HL-60/S4 treated with retinoic acid at 250 ng/mL for 4 days and 3 days (cell line): ENCODE measurements around the gene LPAR2.

Experiments used
- in situ Hi-C: fragments of 300-500 bp; cut with MboI; formaldehyde crosslinking; loops from 2 replicates; pipeline ENCODE4 v1.7.0; 2022; ENCODE audit warnings: low sequenced_read_pairs

The LPAR2 gene

DNA sequence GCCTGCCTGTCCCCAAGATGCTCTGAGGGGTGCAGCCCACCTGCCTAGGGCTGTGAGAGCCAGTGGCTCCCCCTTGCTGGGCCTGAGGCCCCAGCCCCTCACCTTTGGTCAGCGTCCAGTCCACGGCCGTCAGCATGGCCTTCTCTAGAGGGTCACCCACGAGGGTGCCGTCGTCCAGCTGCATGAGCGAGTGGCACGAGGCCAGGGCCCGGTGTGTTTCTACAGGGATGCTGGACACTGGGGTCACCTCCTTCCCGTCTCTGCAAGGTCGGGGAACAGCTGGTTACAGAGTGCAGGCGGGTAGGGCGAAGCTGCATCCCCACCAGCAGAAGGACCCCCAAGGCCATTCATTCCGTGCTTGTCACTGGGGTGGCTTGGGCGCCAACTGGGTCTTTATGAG is 26.4 kb upstream of the LPAR2 start:
- in situ Hi-C loops, result no loop called here

DNA sequence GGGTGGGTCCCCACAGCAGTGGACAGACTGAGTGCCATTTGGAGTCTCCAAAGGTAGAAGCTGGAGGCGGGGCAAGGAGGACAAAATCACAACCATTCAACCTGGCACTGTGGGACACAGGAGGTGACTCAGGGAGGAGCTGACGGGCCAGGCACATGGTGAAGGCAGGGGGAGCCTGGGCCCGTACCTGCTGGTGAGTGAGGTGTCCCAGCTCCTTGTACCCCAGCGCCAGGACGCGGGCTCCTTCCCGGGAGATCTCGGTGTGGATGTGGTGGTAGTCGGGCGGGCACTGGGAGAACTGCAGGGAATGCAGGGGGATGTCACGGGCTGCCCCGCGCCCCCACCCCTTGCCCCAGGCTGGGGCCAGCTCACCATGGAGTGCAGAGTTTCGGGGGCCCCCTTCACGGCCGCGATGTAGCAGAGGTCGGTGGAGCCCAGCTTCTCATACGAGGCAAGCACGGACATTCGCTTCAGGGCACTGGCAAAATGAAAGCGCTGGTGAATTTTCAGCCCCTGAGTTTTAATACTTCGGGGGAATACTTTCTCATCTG is 25.7 kb upstream of the LPAR2 start:
- in situ Hi-C loops, result no loop called here

DNA sequence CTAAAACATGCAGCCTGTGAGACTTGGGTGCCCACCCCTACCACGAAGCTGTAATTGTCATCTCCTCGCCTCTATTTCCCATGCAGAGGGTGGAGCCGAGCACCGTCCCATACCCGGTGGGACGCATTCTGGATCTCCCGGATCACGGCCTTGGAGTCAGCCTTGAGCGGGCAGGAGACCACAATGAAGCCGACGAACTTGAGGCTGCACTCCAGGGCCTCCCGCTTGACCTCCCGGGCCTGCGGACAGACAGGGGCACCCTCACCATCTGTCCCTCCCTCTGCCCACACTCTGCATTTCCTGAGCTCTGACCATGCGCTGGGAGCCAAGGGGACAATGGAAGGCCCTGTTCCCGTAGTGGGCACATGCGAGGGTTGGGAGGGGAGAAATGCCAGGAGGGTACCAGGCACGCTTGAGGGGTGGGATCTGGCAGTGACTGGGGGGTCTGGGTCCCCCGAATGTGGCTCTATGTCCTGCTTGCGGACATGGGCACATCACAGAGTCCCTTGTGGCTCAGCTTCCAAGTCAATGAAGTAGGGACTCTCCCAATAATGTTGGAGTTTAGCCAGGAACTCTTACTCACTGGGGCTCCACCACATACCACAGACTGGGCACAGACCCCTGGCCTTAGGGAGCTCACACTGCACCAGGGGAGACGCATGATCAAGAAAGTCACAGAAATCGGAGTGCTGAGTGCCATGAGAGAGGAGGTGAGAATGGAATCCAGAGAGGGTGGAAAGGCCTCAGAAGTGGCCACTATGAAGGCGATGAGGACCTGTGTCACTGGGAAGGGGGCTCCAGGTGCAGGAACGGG is 24.7 kb upstream of the LPAR2 start:
- in situ Hi-C loops, result no loop called here

DNA sequence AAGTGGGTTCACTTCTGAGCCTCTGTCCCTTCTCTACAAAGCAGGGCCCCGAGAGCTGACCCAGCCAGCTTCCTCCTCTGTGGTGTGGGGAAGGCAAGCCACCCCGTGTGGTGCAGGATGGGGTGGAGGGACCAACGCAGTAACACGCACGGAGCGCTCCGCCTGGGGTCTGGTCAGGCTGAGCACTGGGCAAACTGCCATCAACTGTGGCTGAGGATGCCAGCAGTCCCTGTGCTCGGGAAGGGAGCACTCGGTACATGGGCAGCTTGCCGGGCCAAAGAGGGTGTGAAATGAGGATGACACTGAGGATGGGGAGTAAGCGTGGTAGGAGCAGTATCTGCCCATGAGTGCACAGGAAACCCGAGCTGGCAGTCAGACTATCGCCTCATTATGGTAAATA is 23.1 kb upstream of the LPAR2 start:
- in situ Hi-C loops, result no loop called here

GRCh38 chr19:19650331-19650730 is 22.3 kb upstream of the LPAR2 start:
- in situ Hi-C loops, result no loop called here

DNA sequence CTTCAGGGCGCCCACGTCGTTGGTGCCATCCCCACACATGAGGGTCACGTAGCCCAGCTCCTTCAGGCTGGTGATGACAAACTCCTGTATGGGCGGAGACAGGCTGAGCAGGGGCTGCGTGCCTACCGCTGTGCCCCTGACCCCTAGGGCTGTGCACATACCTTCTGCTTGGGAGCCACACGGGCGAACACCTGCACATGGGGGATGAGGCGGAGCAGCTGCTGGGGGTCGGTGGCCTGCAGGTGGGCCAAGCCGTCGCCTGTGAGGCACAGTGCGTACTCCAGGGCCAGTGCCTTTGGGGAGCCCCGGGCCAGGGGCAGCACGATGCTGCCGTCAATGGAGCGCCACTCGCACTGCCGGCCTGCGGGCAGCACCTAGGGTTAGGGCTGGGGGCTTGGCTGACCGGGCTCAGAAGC is 21.6 kb upstream of the LPAR2 start:
- in situ Hi-C loops, result loop anchor here (10.0 to 25.0 kb wide), 2 partner anchors 105 to 262 kb away; no protein-coding TSS in a partner anchor

GRCh38 chr19:19649155-19649554 is 21.1 kb upstream of the LPAR2 start:
- in situ Hi-C loops, result loop anchor here (10.0 to 25.0 kb wide), 2 partner anchors 104 to 262 kb away; no protein-coding TSS in a partner anchor

DNA sequence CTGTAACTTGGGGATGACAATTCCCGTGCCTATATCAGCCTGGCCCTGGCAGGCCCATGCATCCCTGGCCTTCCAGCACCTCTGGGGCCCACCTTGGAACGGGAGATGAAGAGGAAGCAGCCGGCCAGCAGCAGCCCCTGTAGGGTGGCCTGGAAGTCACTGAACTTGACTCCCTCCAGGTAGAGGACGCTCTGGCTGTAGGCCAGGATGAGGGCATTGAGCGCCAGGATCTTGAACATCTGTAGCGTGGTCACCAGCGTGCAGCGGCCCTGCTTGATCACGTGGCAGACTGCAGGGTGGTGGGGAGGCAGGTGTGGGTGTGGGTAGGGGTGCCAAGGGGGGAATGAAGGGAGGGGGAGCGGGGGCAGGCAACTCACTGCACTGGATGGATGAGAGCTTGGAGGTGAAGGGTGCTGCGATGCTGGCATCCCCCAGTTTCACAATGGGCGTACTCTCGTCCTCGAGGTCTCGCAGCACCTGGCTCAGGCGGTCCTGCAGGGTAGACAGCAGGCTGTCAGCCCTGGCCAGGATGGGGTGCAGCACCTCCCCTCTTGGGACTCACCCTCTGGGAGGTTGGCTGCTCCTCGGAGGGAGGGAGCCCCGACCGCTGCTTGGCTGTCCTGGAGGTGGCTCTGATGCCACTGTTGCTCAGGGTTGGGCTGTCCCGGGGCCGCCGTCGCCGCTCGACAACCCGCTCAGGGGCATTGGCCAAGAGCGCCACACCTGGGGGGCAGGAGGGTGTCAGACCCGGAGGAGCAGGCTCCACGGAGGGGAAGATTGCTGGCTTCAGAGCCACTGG is 19.2 kb upstream of the LPAR2 start:
- in situ Hi-C loops, result loop anchor here (10.0 to 25.0 kb wide), 2 partner anchors 102 to 260 kb away; no protein-coding TSS in a partner anchor

DNA sequence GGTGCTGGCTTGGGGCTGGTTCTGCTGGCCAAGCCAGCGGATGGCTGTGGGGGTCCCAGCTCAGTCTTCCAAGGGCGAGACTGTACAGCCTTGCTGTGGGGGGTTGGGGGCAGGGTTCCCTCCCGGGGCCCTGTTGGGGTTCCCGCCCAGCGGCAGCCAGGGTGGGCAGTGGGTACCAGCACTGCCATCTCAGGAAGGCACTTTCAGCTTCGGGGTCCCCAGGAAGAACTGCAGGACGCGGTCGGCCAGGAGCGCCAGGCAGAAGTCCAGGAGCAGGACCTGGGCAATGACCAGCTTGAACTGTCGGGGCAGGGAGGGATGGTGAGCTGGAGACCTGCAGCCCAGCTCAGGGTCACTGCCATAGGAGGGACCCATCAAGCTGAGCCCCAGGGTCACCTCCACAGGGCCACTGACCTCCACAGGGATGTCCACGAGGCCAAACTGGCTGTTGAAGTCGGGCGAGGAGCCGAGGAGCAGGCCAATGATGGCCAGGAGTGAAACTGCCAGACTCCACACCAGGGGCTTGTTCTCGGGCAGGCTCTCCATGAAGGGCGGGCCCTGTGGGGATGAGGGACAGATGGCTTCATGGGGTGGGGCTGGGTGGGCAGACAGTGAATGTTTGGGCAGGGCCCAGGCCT is 17.3 kb upstream of the LPAR2 start:
- in situ Hi-C loops, result loop anchor here (10.0 to 25.0 kb wide), 2 partner anchors 101 to 258 kb away; no protein-coding TSS in a partner anchor

GRCh38 chr19:19644054-19644388 is 16.0 kb upstream of the LPAR2 start:
- in situ Hi-C loops, result loop anchor here (10.0 to 25.0 kb wide), 2 partner anchors 99 to 257 kb away; no protein-coding TSS in a partner anchor

DNA sequence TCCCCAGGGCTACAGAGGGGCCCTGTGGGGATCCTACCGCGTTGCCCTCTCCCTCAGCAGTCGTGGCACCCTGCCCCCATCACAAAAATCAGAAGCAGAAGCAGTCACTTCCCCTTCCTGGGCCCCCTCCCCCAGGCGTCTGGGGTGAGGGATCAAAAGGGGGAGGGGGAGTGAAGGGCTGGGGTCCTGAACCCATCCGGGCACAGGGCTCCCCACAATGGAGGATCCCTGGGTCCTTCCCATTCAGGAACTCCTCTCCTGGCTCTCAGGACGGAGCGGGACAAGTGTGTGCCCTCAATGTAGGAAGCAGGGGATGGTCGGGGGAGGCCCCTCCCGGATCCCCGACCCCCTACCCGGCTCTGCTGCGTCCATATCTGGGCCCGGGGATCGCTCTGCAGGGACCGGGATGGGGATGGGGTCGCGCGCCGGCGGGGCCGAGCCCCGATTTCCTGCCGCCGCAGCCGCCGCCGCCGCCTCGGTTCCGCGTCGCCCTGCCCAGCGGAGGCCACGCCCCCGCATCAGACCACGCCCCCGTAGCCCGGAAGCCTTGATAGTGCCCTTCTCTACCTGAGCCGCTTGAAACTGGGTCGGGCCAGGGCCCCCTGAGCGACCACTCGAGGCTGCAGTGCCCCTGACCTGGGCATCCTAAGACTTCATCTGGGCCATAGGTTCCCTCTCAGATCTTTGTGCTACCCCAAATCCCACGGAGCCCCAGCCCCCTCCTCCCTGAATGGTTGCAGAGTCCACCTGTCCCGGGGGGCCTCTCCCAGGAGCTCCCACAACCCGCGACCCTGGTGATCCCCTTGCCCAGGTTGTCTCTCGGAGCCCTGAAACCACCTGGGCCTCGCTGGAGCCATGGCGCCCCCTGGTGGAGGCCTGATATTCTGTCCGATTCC is 15.4 kb upstream of the LPAR2 start, which contains the start of gene GMIP:
GMIP (minus strand) TSS at position 500 of the 896 bp plus-strand sequence; CDS start at position 372, 128 bp downstream.
- in situ Hi-C loops, result loop anchor here (10.0 to 25.0 kb wide), 2 partner anchors 99 to 256 kb away; no protein-coding TSS in a partner anchor

DNA sequence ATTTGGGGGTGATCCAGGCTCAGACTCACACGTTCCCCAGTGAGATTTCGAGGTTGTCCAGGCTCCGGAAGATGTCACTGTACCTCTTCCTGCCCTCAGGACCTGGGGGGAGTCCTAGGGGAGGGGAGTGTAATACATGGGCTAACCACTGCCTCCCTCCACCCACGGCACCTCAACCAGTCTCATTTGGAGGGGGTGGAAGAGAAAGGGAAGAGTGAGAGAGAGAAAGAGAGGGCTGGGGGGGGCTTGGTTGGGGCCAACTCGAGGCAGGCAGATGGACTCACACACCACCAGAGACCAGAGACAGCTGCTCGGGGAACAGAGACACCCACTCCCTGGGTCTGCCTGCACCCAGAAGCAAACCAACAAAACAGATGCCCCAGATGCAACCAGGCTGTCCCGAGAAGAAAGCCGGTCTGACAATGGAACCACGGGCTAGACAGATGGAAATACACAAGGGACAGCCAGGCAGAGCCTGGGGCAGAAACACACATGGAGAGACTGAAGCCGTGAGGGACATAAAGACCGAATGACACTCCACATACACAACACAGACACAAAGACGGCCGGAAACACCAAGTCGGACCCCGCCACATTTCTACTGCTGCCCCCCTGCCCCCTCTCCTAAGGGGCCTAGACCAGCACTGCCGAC is 14.6 kb upstream of the LPAR2 start:
- in situ Hi-C loops, result loop anchor here (10.0 to 25.0 kb wide), 2 partner anchors 98 to 255 kb away; no protein-coding TSS in a partner anchor

GRCh38 chr19:19637523-19638251 is 9.7 kb upstream of the LPAR2 start:
- in situ Hi-C loops, result loop anchor here (25.0 kb wide), 1 partner anchor 250 kb away; no protein-coding TSS in a partner anchor

DNA sequence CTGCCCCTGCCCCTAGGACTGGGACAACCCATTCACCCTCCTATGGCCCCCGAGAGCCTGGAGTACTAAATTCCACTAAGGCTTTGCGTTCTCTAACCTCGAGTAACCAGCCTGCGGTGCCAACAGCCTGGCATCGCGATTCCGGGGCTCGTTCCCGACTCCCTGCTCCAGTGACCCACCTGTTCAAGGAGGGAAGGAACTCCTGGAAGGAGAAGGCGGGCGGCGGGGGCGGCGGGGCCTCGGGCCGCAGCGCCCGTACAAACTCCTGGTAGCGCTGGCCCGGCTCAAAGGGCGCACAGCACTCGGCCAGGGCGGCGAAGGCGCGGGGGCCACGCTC is 9.1 kb upstream of the LPAR2 start:
- in situ Hi-C loops, result loop anchor here (25.0 kb wide), 1 partner anchor 250 kb away; no protein-coding TSS in a partner anchor

GRCh38 chr19:19636573-19637185 is 8.7 kb upstream of the LPAR2 start:
- in situ Hi-C loops, result loop anchor here (25.0 kb wide), 1 partner anchor 249 kb away; no protein-coding TSS in a partner anchor

- in situ Hi-C loops, result loop anchor here (25.0 kb wide), 1 partner anchor 248 kb away; no protein-coding TSS in a partner anchor
Observed at GRCh38 chr19:19635313-19635702, 7.3 kb upstream of the LPAR2 start.

- in situ Hi-C loops, result loop anchor here (25.0 kb wide), 1 partner anchor 247 kb away; no protein-coding TSS in a partner anchor
Observed at GRCh38 chr19:19634516-19635312, 6.7 kb upstream of the LPAR2 start.
